Endothelial cell of hepatic sinusoid (primary cell): ENCODE measurements around the gene PCAT7.

Source experiments
- in situ Hi-C: cut with HindIII; loops from 2 replicates; pipeline ENCODE4 v1.10.0; 2017; ENCODE audit warnings: low sequenced_read_pairs

PCAT7 gene

DNA sequence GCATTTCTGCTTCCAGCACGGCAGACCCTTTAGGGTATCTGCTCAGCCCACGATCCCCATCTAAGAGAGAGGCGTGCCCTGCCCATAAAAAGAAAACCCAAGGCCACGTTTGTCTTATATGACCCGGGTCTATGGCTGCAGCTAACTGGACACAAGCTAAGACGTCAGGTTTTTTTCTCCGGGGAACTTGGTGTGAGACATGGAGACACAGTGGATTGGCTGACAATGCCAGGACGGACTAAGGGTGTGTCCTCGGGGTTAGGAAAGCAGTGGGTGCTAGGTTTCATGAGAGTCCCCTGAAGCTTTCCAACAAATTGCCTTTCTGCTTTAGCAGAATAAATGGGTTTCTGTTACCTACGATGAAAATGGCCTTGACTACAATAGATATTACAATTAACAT lies 45.8 kb downstream of the PCAT7 start:
- in situ Hi-C loops: no loop called here

DNA sequence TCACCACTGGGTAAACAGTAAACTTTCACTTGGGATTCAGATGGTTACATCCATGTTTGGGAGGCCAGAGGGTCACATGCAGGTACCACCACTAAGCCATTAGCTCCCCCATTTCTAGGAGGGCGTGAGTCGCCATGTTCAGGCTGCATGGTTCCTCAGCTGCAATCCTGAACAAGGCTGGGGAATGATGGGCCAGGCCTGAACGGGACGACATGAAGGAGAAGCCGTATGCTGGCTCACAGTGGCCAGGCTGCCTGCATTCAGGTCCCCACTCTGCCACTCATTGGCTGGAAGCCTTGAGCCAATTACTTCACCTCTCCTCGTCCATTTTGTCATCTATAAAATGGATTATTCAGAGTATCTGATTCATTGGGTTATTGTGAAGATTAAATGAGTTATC lies 47.8 kb downstream of the PCAT7 start:
- in situ Hi-C loops: no loop called here

DNA sequence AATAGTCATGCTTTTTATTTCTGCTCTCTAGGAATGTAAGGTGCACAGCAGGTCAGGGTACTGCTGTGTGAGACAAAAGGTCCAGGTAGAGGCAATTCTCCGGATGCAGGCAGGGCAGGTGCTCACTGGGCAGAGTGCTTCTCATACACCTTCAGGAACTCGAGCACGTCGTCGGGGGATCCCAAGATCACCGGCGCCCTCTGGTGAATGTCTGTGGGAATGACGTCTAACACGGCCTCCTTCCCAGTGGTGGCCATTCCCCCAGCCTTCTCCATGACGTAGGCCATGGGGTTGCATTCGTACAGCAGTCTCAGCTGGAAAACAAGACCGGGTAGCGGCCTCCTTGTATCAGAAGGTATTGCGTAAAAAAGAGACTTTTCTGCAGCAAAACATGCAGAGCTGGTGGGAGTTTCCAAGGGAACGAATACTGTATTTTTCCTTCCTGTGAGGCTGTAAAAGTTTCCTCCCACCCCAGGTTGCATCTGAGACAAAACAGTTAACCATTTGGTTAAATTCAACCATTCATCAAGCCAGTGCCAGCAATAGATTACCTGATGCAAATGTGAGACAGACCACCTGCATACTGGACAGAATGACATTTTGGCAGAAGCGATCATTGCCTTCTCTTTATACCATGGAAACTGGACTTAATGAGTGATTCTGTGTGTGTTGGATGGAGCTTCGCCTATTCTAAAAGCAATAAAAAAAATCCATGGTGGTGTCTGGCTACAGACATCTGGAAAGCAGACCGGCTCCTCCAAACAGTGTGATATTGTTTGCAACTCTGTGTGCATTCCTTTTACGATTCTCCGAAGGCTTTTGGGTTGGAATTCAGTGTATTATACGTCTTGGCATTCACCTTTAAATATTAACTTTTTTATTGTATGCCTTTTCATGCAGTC lies 48.6 kb downstream of the PCAT7 start:
- in situ Hi-C loops: no loop called here

DNA sequence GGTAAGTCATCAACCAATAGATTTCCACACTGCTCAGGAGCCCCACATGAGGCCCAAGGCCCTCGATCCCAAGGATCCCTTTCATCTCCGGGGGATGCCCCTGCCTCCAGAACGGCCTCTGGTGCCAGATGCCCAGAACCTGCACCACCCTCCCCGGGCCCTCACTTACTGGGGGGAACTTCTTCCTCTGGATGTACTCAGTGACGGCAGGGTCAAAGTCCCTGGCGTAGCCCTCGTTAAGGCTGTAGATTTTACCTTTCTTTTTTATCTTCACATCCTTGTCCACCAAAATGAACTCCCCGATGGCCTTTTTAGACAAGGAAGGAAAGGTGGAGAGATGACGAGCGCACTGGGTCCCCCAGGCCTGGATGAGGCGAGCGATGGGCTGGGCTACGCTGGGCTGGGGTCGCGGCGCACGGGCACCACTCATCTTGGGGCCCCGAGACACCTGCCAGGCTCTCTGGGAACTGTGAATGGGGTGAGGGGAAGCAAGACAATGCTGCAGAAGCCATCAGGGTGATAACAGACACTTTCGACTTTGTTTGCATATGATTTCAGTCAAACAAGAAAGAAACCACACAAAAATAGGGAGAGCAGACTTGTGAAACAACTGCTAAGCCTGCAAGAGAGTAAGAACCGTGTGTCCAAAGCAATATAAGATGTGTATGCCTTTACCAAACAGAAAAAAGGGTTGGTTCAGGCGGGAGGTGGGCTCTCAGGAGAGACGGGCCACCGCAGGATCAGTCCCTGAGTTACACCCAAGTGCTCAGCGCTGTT lies 52.0 kb downstream of the PCAT7 start:
- in situ Hi-C loops: no loop called here

DNA sequence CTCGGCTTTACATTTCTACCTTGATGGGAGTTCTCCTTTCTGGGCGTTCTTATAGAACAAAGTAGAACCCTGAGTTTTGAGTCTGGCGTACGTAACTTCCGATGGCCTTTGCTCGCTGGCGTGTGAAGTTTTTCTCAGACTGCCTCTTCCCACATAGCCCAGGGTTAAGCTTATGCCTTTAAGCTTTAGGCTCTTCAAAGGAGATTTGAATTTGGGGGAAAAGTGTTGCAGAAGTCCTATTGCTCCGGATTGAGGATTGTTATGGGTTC lies 52.5 kb downstream of the PCAT7 start:
- in situ Hi-C loops: no loop called here

DNA sequence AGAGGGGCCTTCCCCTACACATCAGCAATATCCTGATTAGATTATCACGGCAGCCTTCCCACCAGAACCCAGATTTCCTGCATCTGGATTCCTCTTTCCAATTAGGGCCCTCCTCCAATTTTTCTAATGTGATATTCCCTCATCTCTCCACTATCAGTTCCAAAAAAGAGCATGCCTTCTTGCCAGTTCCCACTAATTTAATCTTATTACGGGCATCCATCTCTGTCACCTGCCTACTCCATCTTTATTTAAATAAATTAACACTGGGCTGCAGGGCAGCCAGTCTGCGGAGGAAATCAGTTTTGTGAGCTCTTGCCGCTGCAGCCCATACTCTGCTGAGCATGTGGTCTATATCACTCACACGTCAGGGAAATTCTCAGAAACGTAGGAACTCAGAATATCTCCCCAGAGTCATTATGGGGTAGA lies 55.3 kb downstream of the PCAT7 start:
- in situ Hi-C loops: no loop called here

DNA sequence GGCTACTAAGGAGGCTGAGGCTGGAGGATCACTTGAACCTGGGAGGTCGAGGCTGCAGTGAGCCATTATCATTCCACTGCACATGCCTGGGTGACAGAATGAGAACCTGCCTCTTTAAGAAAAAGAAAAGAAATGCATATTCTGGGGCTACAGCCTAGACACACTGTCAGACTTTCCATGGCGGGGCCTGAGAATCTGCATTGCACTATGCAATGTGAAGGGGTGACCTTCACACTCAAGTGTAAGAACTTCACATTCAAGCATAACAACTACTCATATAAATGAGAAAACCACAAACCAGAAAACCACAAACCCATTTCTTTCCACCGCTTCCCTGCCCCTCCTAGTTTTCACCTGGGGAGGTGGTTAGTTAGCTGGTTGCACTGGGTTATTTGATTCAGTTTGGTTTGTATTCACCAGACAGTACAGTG lies 56.8 kb downstream of the PCAT7 start:
- in situ Hi-C loops: no loop called here

DNA sequence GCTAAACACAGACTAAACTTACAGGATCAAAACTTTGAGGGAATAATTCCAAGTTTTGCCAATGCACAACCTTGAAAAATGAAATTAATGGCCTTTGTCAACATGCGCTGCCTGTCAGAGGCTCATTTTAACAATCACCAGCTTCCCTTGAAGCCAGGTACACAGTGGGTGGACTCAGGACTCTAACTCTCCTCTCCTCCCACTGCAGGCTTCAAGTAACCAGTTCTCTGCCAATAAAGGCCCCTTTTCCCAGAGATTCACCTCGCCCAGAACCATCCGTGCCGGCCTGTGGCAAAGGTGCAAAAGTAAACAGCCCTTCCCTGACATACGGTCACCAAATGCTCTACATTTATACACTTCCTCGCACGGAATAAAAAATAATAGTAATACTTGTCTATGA lies 57.2 kb downstream of the PCAT7 start:
- in situ Hi-C loops: no loop called here

DNA sequence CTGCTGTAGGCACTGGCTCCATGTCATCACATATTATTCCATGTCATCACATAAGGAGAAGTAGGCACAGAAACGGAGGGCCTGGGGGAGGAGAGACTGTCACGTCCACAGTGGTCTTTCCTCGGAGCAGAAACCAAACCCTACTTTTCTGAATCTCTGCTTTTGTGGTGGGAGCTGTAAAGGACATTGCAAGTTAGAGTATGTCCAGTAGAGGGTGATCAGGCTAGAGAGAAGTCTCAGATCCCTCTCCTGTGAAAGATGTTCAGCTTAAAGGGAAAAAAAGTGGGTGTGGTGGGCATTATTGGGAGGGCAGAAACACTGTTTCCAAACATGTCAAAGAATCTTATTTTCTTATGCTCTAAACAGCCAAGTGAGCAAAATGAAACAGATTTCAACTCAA lies 58.1 kb downstream of the PCAT7 start:
- in situ Hi-C loops: no loop called here

DNA sequence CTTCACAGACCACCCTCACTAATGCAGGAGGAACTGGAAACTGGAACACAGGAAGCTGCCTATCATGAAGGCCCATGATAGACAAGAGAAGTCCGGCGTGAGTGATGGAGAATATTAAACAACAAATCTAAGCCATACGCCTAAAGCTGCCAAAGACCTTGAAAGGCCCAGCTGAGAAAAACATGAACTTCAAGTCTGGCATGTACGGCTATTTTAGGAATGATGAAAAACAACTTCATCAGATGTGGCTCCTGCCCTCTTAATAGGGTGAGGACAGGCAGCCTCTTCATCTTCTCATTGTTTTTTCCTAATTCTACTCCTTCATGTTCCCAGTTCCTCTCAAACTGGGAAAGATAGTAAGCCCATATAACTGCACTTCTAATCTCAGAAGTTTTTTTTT lies 64.1 kb downstream of the PCAT7 start:
- in situ Hi-C loops: no loop called here
